SK-N-SH (cell line): ENCODE results near the gene AGFG1. TPM values are rescaled to one million over a fixed set of nuclear protein-coding genes. Genes with fewer than 3 reads are reported as not detected.

Experiments used
- CTCF ChIA-PET: fragments of 300-600, 350-600 bp; formaldehyde crosslinking; extraction: SDS; loops from one replicate; lab custom pipeline; 2021; lab: Yijun Ruan, JAX
- POLR2A ChIA-PET: fragments of 350-600 bp; sonication (Branson Sonifier 250); formaldehyde crosslinking; extraction: SDS; loops from one replicate; lab custom pipeline; 2020; ENCODE audit warnings: antibody characterized with exemption, inconsistent platforms; lab: Yijun Ruan, JAX
- DNase-seq: peaks from one replicate; pipeline ENCODE4 v3.0.0; 2012
- H2AFZ ChIP-seq: fragments of 200-600 bp; sonication (generic); 2 replicates; pipeline ENCODE4 v1.8.1; 2016; ENCODE audit warnings: antibody characterized with exemption, mild to moderate bottlenecking, low read depth
- H3F3A ChIP-seq: fragments of 200-600 bp; sonication (generic); replicated peaks from 2 replicates; pipeline ENCODE3; 2016; ENCODE audit warnings: antibody characterized with exemption, mild to moderate bottlenecking; ENCODE audit not compliant: insufficient read depth
- H3K27ac ChIP-seq, 2 experiments: fragments of 200-500 bp in 1 of 2; fragments of 200-600 bp in 1 of 2; sonication (Bioruptor generic) in 1 of 2; sonication (generic), shearing (Covaris generic) in 1 of 2; 2 replicates each; pipeline versions ENCODE4 v1.5.1 to v1.6.1; 2014 to 2016; ENCODE audit warnings: low read depth in 2 of 2, inconsistent platforms in 1 of 2, low read length in 1 of 2, mild to moderate bottlenecking in 1 of 2, mixed read lengths in 1 of 2
- H3K27me3 ChIP-seq: fragments of 200-600 bp; sonication (generic), shearing (Covaris generic); 2 replicates; pipeline ENCODE4 v1.6.1; 2016; ENCODE audit warnings: mixed run types; ENCODE audit not compliant: insufficient read depth
- H3K36me3 ChIP-seq, 2 experiments: fragments of 200-500 bp in 1 of 2; fragments of 200-600 bp in 1 of 2; sonication (Bioruptor generic) in 1 of 2; sonication (generic) in 1 of 2; replicated peaks in 1 of 2; 2 replicates each; pipeline versions ENCODE3 to v1.5.1; 2014 to 2016; ENCODE audit warnings: low read length in 1 of 2, mild to moderate bottlenecking in 1 of 2; ENCODE audit not compliant: insufficient read depth in 2 of 2, control insufficient read depth in 1 of 2
- H3K4me1 ChIP-seq, 2 experiments: fragments of 200-500 bp in 1 of 2; fragments of 200-600 bp in 1 of 2; sonication (Bioruptor generic) in 1 of 2; sonication (generic), shearing (Covaris generic) in 1 of 2; 2 replicates each; pipeline versions ENCODE4 v1.5.1 to v1.6.1; 2014 to 2016; ENCODE audit warnings: low read depth in 1 of 2, low read length in 1 of 2, mixed run types in 1 of 2; ENCODE audit not compliant: insufficient read depth in 2 of 2, control insufficient read depth in 1 of 2
- H3K4me2 ChIP-seq: fragments of 200-600 bp; sonication (generic), shearing (Covaris generic); 2 replicates; pipeline ENCODE4 v1.6.1; 2017; ENCODE audit warnings: mixed run types
- H3K4me3 ChIP-seq, 2 experiments: fragments of 200-500 bp in 1 of 2; fragments of 200-600 bp in 1 of 2; sonication (Bioruptor generic) in 1 of 2; sonication (generic), shearing (Covaris generic) in 1 of 2; 2 replicates each; pipeline versions ENCODE4 v1.5.1 to v1.8.1; 2014 to 2016; ENCODE audit warnings: low read depth in 2 of 2, inconsistent platforms in 1 of 2, low read length in 1 of 2, mild to moderate bottlenecking in 1 of 2, mixed read lengths in 1 of 2, moderate library complexity in 1 of 2
- H3K79me2 ChIP-seq: fragments of 200-600 bp; sonication (generic); 2 replicates; pipeline ENCODE4 v1.8.1; 2017; ENCODE audit warnings: mild to moderate bottlenecking; ENCODE audit not compliant: insufficient read depth
- H3K9ac ChIP-seq: fragments of 200-600 bp; sonication (generic); 2 replicates; pipeline ENCODE4 v1.6.1; 2017; ENCODE audit warnings: mixed run types
- H3K9me2 ChIP-seq: fragments of 200-600 bp; sonication (generic); 2 replicates; pipeline ENCODE4 v1.6.1; 2017; ENCODE audit warnings: mixed run types
- H3K9me3 ChIP-seq: fragments of 200-600 bp; sonication (generic); 2 replicates; pipeline ENCODE4 v1.6.1; 2017; ENCODE audit warnings: mixed run types, mild to moderate bottlenecking, moderate library complexity
- H4K20me1 ChIP-seq: fragments of 200-600 bp; sonication (generic); 2 replicates; pipeline ENCODE4 v1.6.1; 2017; ENCODE audit warnings: mild to moderate bottlenecking, mixed run types; ENCODE audit not compliant: insufficient read depth
- CHD2 ChIP-seq: fragments of 150-350 bp; IDR thresholded peaks from 2 replicates; pipeline ENCODE4 v1.6.1; 2018; ENCODE audit warnings: low read length; ENCODE audit not compliant: partially characterized antibody
- ELF1 ChIP-seq: IDR thresholded peaks from 2 replicates; pipeline ENCODE4 v1.4.0; 2012
- EP300 ChIP-seq, 2 experiments: IDR thresholded peaks; 2 replicates each; pipeline versions ENCODE4 v1.4.0 to v1.6.1; 2012; ENCODE audit warnings: borderline replicate concordance in 1 of 2, low read depth in 1 of 2, low read length in 1 of 2
- FOSL2 ChIP-seq: IDR thresholded peaks from 2 replicates; pipeline ENCODE4 v1.4.0; 2012; ENCODE audit warnings: low read depth, mild to moderate bottlenecking, moderate library complexity, borderline replicate concordance
- FOXJ3 ChIP-seq: sonication (generic); formaldehyde crosslinking; IDR thresholded peaks from 2 replicates; pipeline ENCODE4 v1.5.1; 2020; ENCODE audit warnings: mild to moderate bottlenecking, missing genetic modification reagents
- GABPA ChIP-seq: IDR thresholded peaks from 2 replicates; pipeline ENCODE4 v1.4.0; 2012; ENCODE audit warnings: low read depth, mild to moderate bottlenecking
- GATA2 ChIP-seq: sonication (generic); formaldehyde crosslinking; IDR thresholded peaks from 2 replicates; pipeline ENCODE4 v1.5.0; 2020; ENCODE audit warnings: mild to moderate bottlenecking, missing genetic modification reagents
- JUND ChIP-seq: IDR thresholded peaks from 2 replicates; pipeline ENCODE4 v1.4.0; 2012
- MXI1 ChIP-seq: IDR thresholded peaks from 2 replicates; pipeline ENCODE4 v1.6.1; 2012; ENCODE audit warnings: mild to moderate bottlenecking, low read depth, low read length, improper control_type of control experiment
- NFIC ChIP-seq: IDR thresholded peaks from 2 replicates; pipeline ENCODE4 v1.4.0; 2012; ENCODE audit warnings: borderline replicate concordance
- POLR2AphosphoS5 ChIP-seq: IDR thresholded peaks from 2 replicates; pipeline ENCODE4 v1.6.1; 2012; ENCODE audit warnings: low read depth, low read length
- RFX5 ChIP-seq: IDR thresholded peaks from 2 replicates; pipeline ENCODE4 v1.6.1; 2012; ENCODE audit warnings: mild to moderate bottlenecking, improper control_type of control experiment, low read length
- TCF12 ChIP-seq: IDR thresholded peaks from 2 replicates; pipeline ENCODE4 v1.4.0; 2012
- TEAD4 ChIP-seq: IDR thresholded peaks from 2 replicates; pipeline ENCODE4 v1.4.0; 2012; ENCODE audit warnings: mild to moderate bottlenecking, borderline replicate concordance; ENCODE audit not compliant: insufficient read depth
- YY1 ChIP-seq: IDR thresholded peaks from 2 replicates; pipeline ENCODE4 v1.4.0; 2012; ENCODE audit warnings: low read depth, mild to moderate bottlenecking
- WGBS: methylation state at CpG from one replicate; pipeline ENCODE4 v1.1.6; 2017; ENCODE audit warnings: low lambda C conversion rate; 5-methylcytosine and 5-hydroxymethylcytosine counted together
- polyA plus RNA-seq, 3 experiments: library from polyadenylated mRNA; depleted of rRNA; stranded (reverse); fragments of >200 nt; gene quantifications; 2 replicates each; pipeline ENCODE4 v1.2.3, GENCODE V29; 2012
- TF ChIP-seq, protein P1 (sequence below): IDR thresholded peaks from 2 replicates; pipeline ENCODE4; 2012
- TF ChIP-seq, protein P2 (sequence below): IDR thresholded peaks from 2 replicates; pipeline ENCODE4 v1.4.0; 2012; ENCODE audit warnings: low read depth
- TF ChIP-seq, protein P3 (sequence below): IDR thresholded peaks from 2 replicates; pipeline ENCODE4 v1.4.0; 2012; ENCODE audit warnings: low read depth, borderline replicate concordance
- TF ChIP-seq, protein P4 (sequence below): IDR thresholded peaks from 2 replicates; pipeline ENCODE4 v1.6.1; 2012; ENCODE audit warnings: mild to moderate bottlenecking, low read depth, low read length, moderate library complexity
- TF ChIP-seq, protein P5 (sequence below): IDR thresholded peaks from 2 replicates; pipeline ENCODE4 v1.4.0; 2012; ENCODE audit warnings: low read depth, borderline replicate concordance
- TF ChIP-seq, protein P6 (sequence below): fragments of 150-350 bp; IDR thresholded peaks from 2 replicates; pipeline ENCODE4 v1.6.1; 2017; ENCODE audit warnings: antibody characterized with exemption, low read length, low read depth, borderline replicate concordance

Gene AGFG1
- polyA plus RNA-seq, 1 of the 3 experiments (the other 2 are of a cell fraction) = 42.3 TPM

DNA sequence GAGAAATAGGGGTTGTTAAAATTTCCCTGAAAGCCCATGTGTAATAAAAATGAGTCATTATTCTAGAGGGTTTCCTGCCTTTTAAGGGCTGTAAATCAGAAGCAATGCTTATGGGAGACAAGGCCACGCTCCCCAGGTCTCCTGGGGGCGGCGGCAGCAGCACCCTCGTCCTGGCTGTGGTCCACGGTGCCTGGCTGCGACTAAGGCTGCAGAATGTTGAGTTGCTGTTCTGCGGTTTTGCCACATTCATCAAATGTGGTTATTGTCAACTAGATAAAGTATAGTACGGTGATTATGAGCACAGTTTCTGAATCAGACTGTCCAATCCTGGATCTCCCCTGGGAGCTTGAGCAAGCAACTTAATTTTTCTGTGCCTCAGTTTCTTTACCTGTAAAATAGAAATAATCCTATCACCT, 11.9 kb upstream of the AGFG1 start:
- Histone ChIP-seq H3K27ac (no peak overlapping the region; a peak in 1 of 4 replicates), H3K27me3 (no peaks in the 10 kb centered on the region), H3K4me2 (peak overlapping the region; percentile 34), H4K20me1 (no peaks in the 10 kb centered on the region), H3K9ac (no peak overlapping the region), H3K79me2 (no peaks in the 10 kb centered on the region), H3K36me3 (no peaks in the 10 kb centered on the region), H3F3A (peaks cover 11% of the 10 kb centered on the region), H3K4me1 (peaks cover 0 to 18% of the 10 kb centered on the region in 2 experiments; a peak in 3 of 4 replicates), H3K4me3 (no peak overlapping the region), H2AFZ (no peak overlapping the region), H3K9me3 (no peaks in the 10 kb centered on the region), H3K9me2 (no peaks in the 10 kb centered on the region)
- DNase-seq = no peak
- WGBS = 21% methylated on average over 5 of the region's 8 CpGs
- POLR2A ChIA-PET = no interaction called here
- TF ChIP-seq, protein P1, sequence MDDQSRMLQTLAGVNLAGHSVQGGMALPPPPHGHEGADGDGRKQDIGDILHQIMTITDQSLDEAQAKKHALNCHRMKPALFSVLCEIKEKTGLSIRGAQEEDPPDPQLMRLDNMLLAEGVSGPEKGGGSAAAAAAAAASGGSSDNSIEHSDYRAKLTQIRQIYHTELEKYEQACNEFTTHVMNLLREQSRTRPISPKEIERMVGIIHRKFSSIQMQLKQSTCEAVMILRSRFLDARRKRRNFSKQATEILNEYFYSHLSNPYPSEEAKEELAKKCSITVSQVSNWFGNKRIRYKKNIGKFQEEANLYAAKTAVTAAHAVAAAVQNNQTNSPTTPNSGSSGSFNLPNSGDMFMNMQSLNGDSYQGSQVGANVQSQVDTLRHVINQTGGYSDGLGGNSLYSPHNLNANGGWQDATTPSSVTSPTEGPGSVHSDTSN = peak; percentile 87
- TF ChIP-seq, protein P2, sequence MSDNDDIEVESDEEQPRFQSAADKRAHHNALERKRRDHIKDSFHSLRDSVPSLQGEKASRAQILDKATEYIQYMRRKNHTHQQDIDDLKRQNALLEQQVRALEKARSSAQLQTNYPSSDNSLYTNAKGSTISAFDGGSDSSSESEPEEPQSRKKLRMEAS = peak; percentile 48; the same call in 1 of the 2 replicates
- TF ChIP-seq TCF12 (peak; percentile 76), FOXJ3 (no peak), EP300 (IDR thresholded peaks at IDR 0.05; ENCODE audit: borderline replicate concordance in 1 of 2, low read depth in 1 of 2, low read length in 1 of 2) (peak in 1 of 2 experiments; percentile 77; a peak in 1 of 4 replicates), TEAD4 (peak; percentile 44; the same call in 1 of the 2 replicates), JUND (peak; percentile 58; the same call in 1 of the 2 replicates), NFIC (peak; percentile 79), FOSL2 (peak; percentile 42; the same call in 1 of the 2 replicates)
- TF ChIP-seq, protein P3, sequence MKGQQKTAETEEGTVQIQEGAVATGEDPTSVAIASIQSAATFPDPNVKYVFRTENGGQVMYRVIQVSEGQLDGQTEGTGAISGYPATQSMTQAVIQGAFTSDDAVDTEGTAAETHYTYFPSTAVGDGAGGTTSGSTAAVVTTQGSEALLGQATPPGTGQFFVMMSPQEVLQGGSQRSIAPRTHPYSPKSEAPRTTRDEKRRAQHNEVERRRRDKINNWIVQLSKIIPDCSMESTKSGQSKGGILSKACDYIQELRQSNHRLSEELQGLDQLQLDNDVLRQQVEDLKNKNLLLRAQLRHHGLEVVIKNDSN = no peak
- TF ChIP-seq, protein P4, sequence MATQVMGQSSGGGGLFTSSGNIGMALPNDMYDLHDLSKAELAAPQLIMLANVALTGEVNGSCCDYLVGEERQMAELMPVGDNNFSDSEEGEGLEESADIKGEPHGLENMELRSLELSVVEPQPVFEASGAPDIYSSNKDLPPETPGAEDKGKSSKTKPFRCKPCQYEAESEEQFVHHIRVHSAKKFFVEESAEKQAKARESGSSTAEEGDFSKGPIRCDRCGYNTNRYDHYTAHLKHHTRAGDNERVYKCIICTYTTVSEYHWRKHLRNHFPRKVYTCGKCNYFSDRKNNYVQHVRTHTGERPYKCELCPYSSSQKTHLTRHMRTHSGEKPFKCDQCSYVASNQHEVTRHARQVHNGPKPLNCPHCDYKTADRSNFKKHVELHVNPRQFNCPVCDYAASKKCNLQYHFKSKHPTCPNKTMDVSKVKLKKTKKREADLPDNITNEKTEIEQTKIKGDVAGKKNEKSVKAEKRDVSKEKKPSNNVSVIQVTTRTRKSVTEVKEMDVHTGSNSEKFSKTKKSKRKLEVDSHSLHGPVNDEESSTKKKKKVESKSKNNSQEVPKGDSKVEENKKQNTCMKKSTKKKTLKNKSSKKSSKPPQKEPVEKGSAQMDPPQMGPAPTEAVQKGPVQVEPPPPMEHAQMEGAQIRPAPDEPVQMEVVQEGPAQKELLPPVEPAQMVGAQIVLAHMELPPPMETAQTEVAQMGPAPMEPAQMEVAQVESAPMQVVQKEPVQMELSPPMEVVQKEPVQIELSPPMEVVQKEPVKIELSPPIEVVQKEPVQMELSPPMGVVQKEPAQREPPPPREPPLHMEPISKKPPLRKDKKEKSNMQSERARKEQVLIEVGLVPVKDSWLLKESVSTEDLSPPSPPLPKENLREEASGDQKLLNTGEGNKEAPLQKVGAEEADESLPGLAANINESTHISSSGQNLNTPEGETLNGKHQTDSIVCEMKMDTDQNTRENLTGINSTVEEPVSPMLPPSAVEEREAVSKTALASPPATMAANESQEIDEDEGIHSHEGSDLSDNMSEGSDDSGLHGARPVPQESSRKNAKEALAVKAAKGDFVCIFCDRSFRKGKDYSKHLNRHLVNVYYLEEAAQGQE = no peak
- CTCF ChIA-PET = interaction anchor here (1.3 kb wide), 1 partner anchor 11 kb away, joined by 3 read pairs; the partner anchor contains the start of gene AGFG1

DNA sequence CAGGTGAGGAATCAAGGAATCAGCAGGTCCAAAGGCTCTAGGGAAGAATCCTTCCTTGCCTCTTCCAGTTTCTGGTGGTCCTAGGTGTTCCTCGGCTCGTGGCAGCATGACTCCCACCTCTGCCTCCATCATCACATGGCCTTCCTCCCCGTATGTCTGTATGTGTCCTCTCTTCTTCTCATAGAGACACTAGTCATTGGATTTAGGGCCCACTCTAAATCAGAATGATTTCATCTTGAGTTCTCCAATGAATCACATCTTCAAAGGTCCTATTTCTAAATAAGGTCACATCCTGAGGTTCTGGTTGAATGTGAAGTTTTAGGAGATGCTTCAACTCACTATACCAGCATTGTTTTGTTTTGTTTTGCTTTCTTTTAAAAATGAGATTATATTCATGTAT, 11.1 kb upstream of the AGFG1 start:
- DNase-seq = no peak
- TF ChIP-seq, protein P5, sequence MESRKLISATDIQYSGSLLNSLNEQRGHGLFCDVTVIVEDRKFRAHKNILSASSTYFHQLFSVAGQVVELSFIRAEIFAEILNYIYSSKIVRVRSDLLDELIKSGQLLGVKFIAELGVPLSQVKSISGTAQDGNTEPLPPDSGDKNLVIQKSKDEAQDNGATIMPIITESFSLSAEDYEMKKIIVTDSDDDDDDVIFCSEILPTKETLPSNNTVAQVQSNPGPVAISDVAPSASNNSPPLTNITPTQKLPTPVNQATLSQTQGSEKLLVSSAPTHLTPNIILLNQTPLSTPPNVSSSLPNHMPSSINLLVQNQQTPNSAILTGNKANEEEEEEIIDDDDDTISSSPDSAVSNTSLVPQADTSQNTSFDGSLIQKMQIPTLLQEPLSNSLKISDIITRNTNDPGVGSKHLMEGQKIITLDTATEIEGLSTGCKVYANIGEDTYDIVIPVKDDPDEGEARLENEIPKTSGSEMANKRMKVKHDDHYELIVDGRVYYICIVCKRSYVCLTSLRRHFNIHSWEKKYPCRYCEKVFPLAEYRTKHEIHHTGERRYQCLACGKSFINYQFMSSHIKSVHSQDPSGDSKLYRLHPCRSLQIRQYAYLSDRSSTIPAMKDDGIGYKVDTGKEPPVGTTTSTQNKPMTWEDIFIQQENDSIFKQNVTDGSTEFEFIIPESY = no peak
- no peak for TF ChIP-seq GABPA
- TF ChIP-seq MXI1 = no peak
- TF ChIP-seq CHD2 = no peak
- TF ChIP-seq GATA2 = no peak
- no peak for TF ChIP-seq RFX5
- no peak for TF ChIP-seq TCF12
- TF ChIP-seq POLR2AphosphoS5 = no peak
- TF ChIP-seq YY1 = no peak
- TF ChIP-seq, protein P6, sequence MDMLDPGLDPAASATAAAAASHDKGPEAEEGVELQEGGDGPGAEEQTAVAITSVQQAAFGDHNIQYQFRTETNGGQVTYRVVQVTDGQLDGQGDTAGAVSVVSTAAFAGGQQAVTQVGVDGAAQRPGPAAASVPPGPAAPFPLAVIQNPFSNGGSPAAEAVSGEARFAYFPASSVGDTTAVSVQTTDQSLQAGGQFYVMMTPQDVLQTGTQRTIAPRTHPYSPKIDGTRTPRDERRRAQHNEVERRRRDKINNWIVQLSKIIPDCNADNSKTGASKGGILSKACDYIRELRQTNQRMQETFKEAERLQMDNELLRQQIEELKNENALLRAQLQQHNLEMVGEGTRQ = no peak
- no peak for TF ChIP-seq ELF1

More for the DNA sequence above, 11.1 kb upstream of the AGFG1 start:
- Histone ChIP-seq H3K79me2 (no peaks in the 10 kb centered on the region), H3K4me3 (no peak overlapping the region), H3K27ac (no peak overlapping the region), H3K9ac (no peak overlapping the region), H3K27me3 (no peaks in the 10 kb centered on the region), H3K36me3 (no peaks in the 10 kb centered on the region), H2AFZ (no peak overlapping the region), H3K4me1 (peaks cover 0 to 18% of the 10 kb centered on the region in 2 experiments; a peak in 3 of 4 replicates), H3F3A (peaks cover 7% of the 10 kb centered on the region), H4K20me1 (no peaks in the 10 kb centered on the region), H3K9me2 (no peaks in the 10 kb centered on the region), H3K9me3 (no peaks in the 10 kb centered on the region), H3K4me2 (peak overlapping the region; percentile 34)
- 87% methylated on average over 3 of the region's 3 CpGs for WGBS
- POLR2A ChIA-PET = no interaction called here
- CTCF ChIA-PET = no interaction called here
